SK-N-MC (cell line): Measurements from ENCODE around the gene C6orf132.

ENCODE experiments used
- EZH2 ChIP-seq: fragments of 200-600 bp; sonication (generic); IDR thresholded peaks from one replicate; pipeline ENCODE4 v1.6.1; 2017; ENCODE audit warnings: antibody characterized with exemption
- POLR2AphosphoS5 ChIP-seq: IDR thresholded peaks from 2 replicates; pipeline ENCODE4 v1.6.1; 2012; ENCODE audit warnings: mild to moderate bottlenecking, low read depth, low read length, borderline replicate concordance

GRCh38 chr6:42182101-42182500 is 39.7 kb upstream of the C6orf132 start:
- TF ChIP-seq POLR2AphosphoS5 (no peak), EZH2 (no peak)
